ENCODE results near the gene DMD.

DNA sequence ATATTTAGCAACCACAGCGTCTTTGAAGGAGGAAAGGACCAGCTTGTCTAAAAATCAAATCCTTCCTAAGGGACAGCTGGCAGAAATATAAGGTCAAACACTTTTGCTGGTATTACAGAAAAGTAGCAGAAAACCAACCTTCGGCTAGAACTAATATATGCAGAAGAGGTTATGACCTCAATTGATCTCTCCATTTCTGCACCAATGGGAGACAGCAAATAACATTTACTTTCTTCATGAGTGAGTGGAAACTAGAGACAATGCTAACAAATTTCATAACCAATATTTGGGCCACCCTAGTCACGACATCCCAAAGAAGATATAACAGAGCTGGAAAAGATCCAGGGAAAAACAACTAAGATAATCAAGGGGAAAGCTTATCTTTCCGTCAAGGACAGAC is 1892.5 kb downstream of the DMD start:
- TF ChIP-seq, protein P1, sequence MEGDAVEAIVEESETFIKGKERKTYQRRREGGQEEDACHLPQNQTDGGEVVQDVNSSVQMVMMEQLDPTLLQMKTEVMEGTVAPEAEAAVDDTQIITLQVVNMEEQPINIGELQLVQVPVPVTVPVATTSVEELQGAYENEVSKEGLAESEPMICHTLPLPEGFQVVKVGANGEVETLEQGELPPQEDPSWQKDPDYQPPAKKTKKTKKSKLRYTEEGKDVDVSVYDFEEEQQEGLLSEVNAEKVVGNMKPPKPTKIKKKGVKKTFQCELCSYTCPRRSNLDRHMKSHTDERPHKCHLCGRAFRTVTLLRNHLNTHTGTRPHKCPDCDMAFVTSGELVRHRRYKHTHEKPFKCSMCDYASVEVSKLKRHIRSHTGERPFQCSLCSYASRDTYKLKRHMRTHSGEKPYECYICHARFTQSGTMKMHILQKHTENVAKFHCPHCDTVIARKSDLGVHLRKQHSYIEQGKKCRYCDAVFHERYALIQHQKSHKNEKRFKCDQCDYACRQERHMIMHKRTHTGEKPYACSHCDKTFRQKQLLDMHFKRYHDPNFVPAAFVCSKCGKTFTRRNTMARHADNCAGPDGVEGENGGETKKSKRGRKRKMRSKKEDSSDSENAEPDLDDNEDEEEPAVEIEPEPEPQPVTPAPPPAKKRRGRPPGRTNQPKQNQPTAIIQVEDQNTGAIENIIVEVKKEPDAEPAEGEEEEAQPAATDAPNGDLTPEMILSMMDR (IDR thresholded peaks at IDR 0.05) = no peak
- TF ChIP-seq POLR2AphosphoS5 (IDR thresholded peaks at IDR 0.05; ENCODE audit: low read depth, low read length) (no peak), SIN3A (IDR thresholded peaks at IDR 0.05; ENCODE audit: borderline replicate concordance, insufficient read depth, low read depth, low read length) (no peak), TCF7L2 (IDR thresholded peaks at IDR 0.05; ENCODE audit: low read depth, low read length) (no peak)
- TF ChIP-seq, protein P2, sequence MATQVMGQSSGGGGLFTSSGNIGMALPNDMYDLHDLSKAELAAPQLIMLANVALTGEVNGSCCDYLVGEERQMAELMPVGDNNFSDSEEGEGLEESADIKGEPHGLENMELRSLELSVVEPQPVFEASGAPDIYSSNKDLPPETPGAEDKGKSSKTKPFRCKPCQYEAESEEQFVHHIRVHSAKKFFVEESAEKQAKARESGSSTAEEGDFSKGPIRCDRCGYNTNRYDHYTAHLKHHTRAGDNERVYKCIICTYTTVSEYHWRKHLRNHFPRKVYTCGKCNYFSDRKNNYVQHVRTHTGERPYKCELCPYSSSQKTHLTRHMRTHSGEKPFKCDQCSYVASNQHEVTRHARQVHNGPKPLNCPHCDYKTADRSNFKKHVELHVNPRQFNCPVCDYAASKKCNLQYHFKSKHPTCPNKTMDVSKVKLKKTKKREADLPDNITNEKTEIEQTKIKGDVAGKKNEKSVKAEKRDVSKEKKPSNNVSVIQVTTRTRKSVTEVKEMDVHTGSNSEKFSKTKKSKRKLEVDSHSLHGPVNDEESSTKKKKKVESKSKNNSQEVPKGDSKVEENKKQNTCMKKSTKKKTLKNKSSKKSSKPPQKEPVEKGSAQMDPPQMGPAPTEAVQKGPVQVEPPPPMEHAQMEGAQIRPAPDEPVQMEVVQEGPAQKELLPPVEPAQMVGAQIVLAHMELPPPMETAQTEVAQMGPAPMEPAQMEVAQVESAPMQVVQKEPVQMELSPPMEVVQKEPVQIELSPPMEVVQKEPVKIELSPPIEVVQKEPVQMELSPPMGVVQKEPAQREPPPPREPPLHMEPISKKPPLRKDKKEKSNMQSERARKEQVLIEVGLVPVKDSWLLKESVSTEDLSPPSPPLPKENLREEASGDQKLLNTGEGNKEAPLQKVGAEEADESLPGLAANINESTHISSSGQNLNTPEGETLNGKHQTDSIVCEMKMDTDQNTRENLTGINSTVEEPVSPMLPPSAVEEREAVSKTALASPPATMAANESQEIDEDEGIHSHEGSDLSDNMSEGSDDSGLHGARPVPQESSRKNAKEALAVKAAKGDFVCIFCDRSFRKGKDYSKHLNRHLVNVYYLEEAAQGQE (IDR thresholded peaks at IDR 0.05; ENCODE audit: insufficient read depth in 1 of 2, low read depth in 2 of 2, low read length in 1 of 2) = no peak

Data from Panc1 (cell line).